NCI-H146 treated with DMSO at 0.1 percent for 48 hours (cell line): ENCODE measurements around the gene CAMK1.

Experiments
- DNase-seq: peaks from one replicate; lab custom pipeline; 2025; ENCODE audit not compliant: unreplicated experiment; lab: John Stamatoyannopoulos, UW

The CAMK1 gene

GRCh38 chr3:9769426-9770275, at the start of gene CAMK1:
TSS of gene CAMK1 (minus strand) at chr3:9769947. CDS start at chr3:9767749, 2,198 bp downstream.
- DNase-seq: peak; percentile 24

- DNase-seq: no peak
These were observed 49.1 kb upstream of the CAMK1 start for GRCh38 chr3:9818666-9819335.

GRCh38 chr3:9817436-9817835, 47.7 kb upstream of the CAMK1 start:
- no peak for DNase-seq

- DNase-seq: no peak
These were observed 46.2 kb upstream of the CAMK1 start for GRCh38 chr3:9815986-9816385.

GRCh38 chr3:9812870-9813483, 43.2 kb upstream of the CAMK1 start:
- DNase-seq: no peak

GRCh38 chr3:9810846-9811245, 41.1 kb upstream of the CAMK1 start:
- no peak for DNase-seq

GRCh38 chr3:9810433-9810770, 40.7 kb upstream of the CAMK1 start:
- no peak for DNase-seq

GRCh38 chr3:9809615-9810432, 40.1 kb upstream of the CAMK1 start, which contains the start of gene TTLL3:
TSS of gene TTLL3 (plus strand) at chr3:9810262. CDS start at chr3:9810662, 400 bp downstream.
- peak; percentile 34 for DNase-seq

- no peak for DNase-seq
These were observed 39.5 kb upstream of the CAMK1 start for GRCh38 chr3:9809239-9809614.

- no peak for DNase-seq
These were observed 38.7 kb upstream of the CAMK1 start for GRCh38 chr3:9808345-9809037.

GRCh38 chr3:9807981-9808344, 38.2 kb upstream of the CAMK1 start:
- no peak for DNase-seq

- DNase-seq: no peak
These were observed 37.2 kb upstream of the CAMK1 start for GRCh38 chr3:9806688-9807589.

- no peak for DNase-seq
These were observed 36.4 kb upstream of the CAMK1 start for GRCh38 chr3:9806137-9806536.

GRCh38 chr3:9804996-9805395, 35.2 kb upstream of the CAMK1 start:
- no peak for DNase-seq

GRCh38 chr3:9803494-9803893, 33.7 kb upstream of the CAMK1 start:
- DNase-seq: no peak

GRCh38 chr3:9800529-9800928, 30.8 kb upstream of the CAMK1 start:
- DNase-seq: no peak

GRCh38 chr3:9797196-9797945, 27.6 kb upstream of the CAMK1 start:
- no peak for DNase-seq

- DNase-seq: no peak
These were observed 25.5 kb upstream of the CAMK1 start for GRCh38 chr3:9795207-9795606.

- no peak for DNase-seq
These were observed 24.7 kb upstream of the CAMK1 start for GRCh38 chr3:9794400-9794799.
